GM12878 (cell line): ENCODE results near the gene CDSN. TPM values are rescaled to one million over a fixed set of nuclear protein-coding genes. Genes with fewer than 3 reads are reported as not detected.

ENCODE experiments used
- ATAC-seq: fragments of 200-7000 bp; cut with Tn5 transposase; 3 replicates; pipeline ENCODE4 v1.9.1; 2020; ENCODE audit warnings: mild to moderate bottlenecking, moderate library complexity
- BruUV-seq: library from RNA; stranded (reverse); fragments of 400-500 nt; replicated peaks from 2 replicates; lab custom pipeline; 2021; lab: Mats Ljungman, UMichigan
- CTCF ChIA-PET: fragments of 300-600 bp; sonication (Branson Sonifier 250); formaldehyde crosslinking; extraction: SDS; loops from one replicate; lab custom pipeline; 2021; ENCODE audit warnings: inconsistent platforms; lab: Yijun Ruan, JAX
- POLR2A ChIA-PET: fragments of 350-600 bp; formaldehyde crosslinking; extraction: SDS; loops from one replicate; lab custom pipeline; 2021; ENCODE audit warnings: inconsistent platforms; lab: Charles Lee
- RAD21 ChIA-PET: fragments of 300-600 bp; sonication (Branson Sonifier 250); formaldehyde crosslinking; loops from one replicate; lab custom pipeline; 2023; ENCODE audit warnings: antibody characterized with exemption; ENCODE audit not compliant: unreplicated experiment; lab: Charles Lee
- SMC1A ChIA-PET: fragments of 300-600 bp; sonication (Branson Sonifier 250); formaldehyde crosslinking; loops from one replicate; lab custom pipeline; 2023; ENCODE audit not compliant: unreplicated experiment, uncharacterized antibody; lab: Charles Lee
- DNase-seq: peaks from one replicate; pipeline ENCODE4 v3.0.0-alpha.2; 2011; ENCODE audit warnings: low read depth, low spot score
- FAIRE-seq: peaks from 3 replicates; lab custom pipeline; 2011; peaks lifted over from hg19 to GRCh38; lab: Jason Lieb, UNC
- H2AFZ ChIP-seq: 2 replicates; pipeline ENCODE4 v1.6.0; 2011; ENCODE audit warnings: low read depth, low read length, control low read depth; ENCODE audit not compliant: control insufficient read depth
- H3K27ac ChIP-seq: 2 replicates; pipeline ENCODE4 v1.5.1; 2011; ENCODE audit warnings: control low read depth; ENCODE audit not compliant: control insufficient read depth, insufficient read depth
- H3K27me3 ChIP-seq, 2 experiments: replicated peaks in 1 of 2; 2 replicates each; pipeline versions ENCODE4 v1.6.0 to v1.6.1; 2011; ENCODE audit warnings: low read length in 1 of 2; ENCODE audit not compliant: control insufficient read depth in 2 of 2, insufficient read depth in 2 of 2
- H3K36me3 ChIP-seq, 2 experiments: 2 replicates each; pipeline ENCODE4 v1.5.1; 2011; ENCODE audit warnings: low read length in 1 of 2; ENCODE audit not compliant: control insufficient read depth in 2 of 2, insufficient read depth in 2 of 2
- H3K4me1 ChIP-seq: 2 replicates; pipeline ENCODE4 v1.6.1; 2011; ENCODE audit warnings: mild to moderate bottlenecking, low read length, moderate library complexity, mixed read lengths; ENCODE audit not compliant: control insufficient read depth, insufficient read depth
- H3K4me2 ChIP-seq: 2 replicates; pipeline ENCODE4 v1.6.0; 2011; ENCODE audit warnings: control low read depth; ENCODE audit not compliant: control insufficient read depth, insufficient read depth
- H3K4me3 ChIP-seq: fragments of 200-600 bp; sonication (generic); 2 replicates; pipeline ENCODE4 v1.5.1; 2016
- H3K79me2 ChIP-seq: 2 replicates; pipeline ENCODE4 v1.6.0; 2011; ENCODE audit warnings: low read length; ENCODE audit not compliant: control insufficient read depth, insufficient read depth
- H3K9ac ChIP-seq: 2 replicates; pipeline ENCODE4 v1.8.0; 2011; ENCODE audit warnings: low read length, control low read depth, mixed read lengths; ENCODE audit not compliant: control insufficient read depth, insufficient read depth
- H3K9me3 ChIP-seq: replicated peaks from 3 replicates; pipeline ENCODE4 v1.5.1; 2011; ENCODE audit warnings: mild to moderate bottlenecking, low read length; ENCODE audit not compliant: control insufficient read depth, insufficient read depth
- H4K20me1 ChIP-seq: 2 replicates; pipeline ENCODE4 v1.6.0; 2011; ENCODE audit not compliant: control insufficient read depth, insufficient read depth
- MTA3 ChIP-seq: IDR thresholded peaks from 2 replicates; pipeline ENCODE4 v1.6.1; 2012; ENCODE audit warnings: low read length, inconsistent platforms, borderline replicate concordance
- NBN ChIP-seq: fragments of 450-650 bp; IDR thresholded peaks from 2 replicates; pipeline ENCODE4 v1.6.1; 2016
- POLR2AphosphoS5 ChIP-seq: IDR thresholded peaks from 2 replicates; pipeline ENCODE4 v1.6.1; 2011; ENCODE audit warnings: mild to moderate bottlenecking, low read length, inconsistent platforms
- SUPT20H ChIP-seq: IDR thresholded peaks from 2 replicates; pipeline ENCODE4 v1.6.1; 2011; ENCODE audit warnings: low read depth, mild to moderate bottlenecking, low read length, moderate library complexity, borderline replicate concordance; ENCODE audit not compliant: control insufficient read depth
- ZNF24 ChIP-seq: fragments of 450-650 bp; IDR thresholded peaks from 2 replicates; pipeline ENCODE4 v1.6.1; 2017; ENCODE audit warnings: antibody characterized with exemption, mild to moderate bottlenecking
- WGBS: methylation state at CpG from one replicate; pipeline ENCODE4 v1.1.6; 2016; ENCODE audit warnings: low lambda C conversion rate; ENCODE audit not compliant: insufficient replicate concordance, insufficient coverage; ENCODE audit errors: missing lambda C conversion rate; 5-methylcytosine and 5-hydroxymethylcytosine counted together
- in situ Hi-C: fragments of 300-500 bp; cut with MboI; formaldehyde crosslinking; loops from 9 replicates; pipeline ENCODE4 v1.14.3; 2018; ENCODE audit warnings: mixed read lengths
- intact Hi-C: fragments of 100-400 bp; cut with micrococcal nuclease; formaldehyde crosslinking; loops from one replicate; pipeline ENCODE4 v1.14.2; 2022; ENCODE audit not compliant: unreplicated experiment
- polyA plus RNA-seq, 11 experiments: library from polyadenylated mRNA; depleted of rRNA in 4 of 11; unstranded in 6 of 11; stranded (reverse) in 5 of 11; fragments of >200 nt; fragmentation: Nextera tagmentation in 4 of 11; fragmentation: Illumina TruSeq in 1 of 11; extraction: Ambion mirVana in 4 of 11; extraction: Trizol in 1 of 11; gene quantifications; 1 replicate in 1 of 11; 2 replicates in 10 of 11; pipeline versions ENCODE4 v1.2.1 to v1.2.3, GENCODE V29; 2011 to 2016; ENCODE audit warnings: inconsistent platforms in 2 of 11, missing spikeins in 2 of 11, low read depth in 1 of 11
- total RNA-seq, 4 experiments: library from RNA; depleted of rRNA in 3 of 4; stranded (reverse); fragments of >200 nt in 3 of 4; fragmentation: Illumina TruSeq in 1 of 4; extraction: Trizol in 1 of 4; gene quantifications; 2 replicates each; pipeline versions ENCODE4 v1.2.1 to v1.2.3, GENCODE V29; 2013 to 2021
- TF ChIP-seq, protein P1 (sequence below): fragments of 450-650 bp; formaldehyde crosslinking; IDR thresholded peaks from 2 replicates; pipeline ENCODE4 v1.4.0; 2022; ENCODE audit warnings: mild to moderate bottlenecking, moderate library complexity
- TF ChIP-seq, protein P2 (sequence below): fragments of 450-650 bp; formaldehyde crosslinking; IDR thresholded peaks from 2 replicates; pipeline ENCODE4 v1.5.0; 2022; ENCODE audit warnings: mild to moderate bottlenecking, missing genetic modification characterization
- TF ChIP-seq, protein P3 (sequence below): fragments of 450-650 bp; conservative IDR thresholded peaks from 2 replicates; pipeline ENCODE4 v1.6.1; 2017; ENCODE audit warnings: mild to moderate bottlenecking, moderate library complexity
- TF ChIP-seq, protein P4 (sequence below): IDR thresholded peaks from 2 replicates; pipeline ENCODE4 v1.6.1; 2012; ENCODE audit warnings: low read depth, low read length, improper control_type of control experiment

The CDSN gene
- total and polyA plus RNA-seq, 10 of the 15 experiments (the other 5 are each of a cell fraction or from before 2014, with no cell fraction given): 0.01 TPM; not detected in 9

DNA sequence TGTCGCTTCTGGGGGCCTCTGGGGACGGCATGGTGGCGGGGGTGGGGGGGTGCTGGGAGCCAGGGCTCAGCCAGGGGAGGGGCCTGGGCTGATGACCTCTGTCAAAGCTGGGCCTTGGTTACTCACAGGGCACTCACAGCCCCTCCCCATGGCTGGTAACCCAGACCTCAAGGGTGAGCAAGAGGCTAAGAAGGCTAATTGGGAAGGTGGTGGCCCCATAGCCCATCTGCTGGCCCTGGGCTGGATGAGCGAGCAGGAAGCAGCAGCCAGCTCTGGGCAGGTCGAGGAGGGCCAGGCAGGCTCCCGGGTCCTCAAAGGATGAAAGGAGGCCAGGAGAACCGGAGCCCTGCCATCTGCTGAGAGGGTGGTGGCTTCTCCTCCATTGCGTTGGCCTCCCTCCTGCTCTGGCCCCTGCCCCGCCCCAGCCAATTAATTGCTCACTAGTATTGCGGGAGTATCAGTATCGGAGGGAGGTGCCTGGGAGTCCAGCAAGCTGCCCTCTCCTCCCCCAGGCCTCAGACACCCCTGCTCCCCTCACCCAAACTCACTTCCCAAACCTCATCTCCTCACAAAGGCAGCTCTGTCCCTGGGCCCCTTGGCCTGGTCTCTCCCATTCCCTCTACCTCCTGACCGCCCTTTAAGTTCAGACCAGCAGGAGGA, 1.0 kb upstream of the CDSN start (continued):
- TF ChIP-seq NBN (no peak), ZNF24 (no peak), MTA3 (no peak), POLR2AphosphoS5 (no peak)

DNA sequence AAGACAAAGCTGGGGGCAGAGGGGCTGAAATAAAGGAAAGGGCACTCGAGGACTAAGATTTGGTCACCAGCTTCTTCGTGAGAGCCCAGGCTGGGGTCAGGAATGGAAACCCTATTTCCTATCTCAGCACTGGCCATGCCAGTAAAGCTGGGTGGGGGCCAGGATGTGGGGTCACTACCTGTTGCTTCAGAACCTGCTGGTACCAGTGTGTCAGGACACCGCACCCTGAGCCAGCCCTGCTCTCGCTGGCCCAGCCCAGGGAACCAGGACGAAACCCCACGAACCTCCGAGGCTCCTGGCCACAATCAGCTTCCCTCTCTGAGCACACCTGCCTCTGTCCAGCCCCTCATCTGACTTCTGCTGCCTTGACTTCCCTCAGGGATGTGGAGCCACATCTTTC, 2.1 kb downstream of the CDSN start:
- Histone ChIP-seq H2AFZ (no peak overlapping the region), H3K4me3 (no peak overlapping the region), H4K20me1 (no peaks in the 10 kb centered on the region), H3K36me3 (no peaks in the 10 kb centered on the region), H3K9ac (no peak overlapping the region), H3K27ac (no peak overlapping the region), H3K79me2 (no peaks in the 10 kb centered on the region), H3K9me3 (no peaks in the 10 kb centered on the region), H3K4me1 (no peaks in the 10 kb centered on the region), H3K4me2 (no peak overlapping the region), H3K27me3 (peaks cover 3% of the 10 kb centered on the region in 2 experiments; a peak in 3 of 4 replicates)
- ATAC-seq: no peak
- in situ Hi-C loops (no loop called here), intact Hi-C loops (no loop called here)
- ChIA-PET POLR2A (interaction anchor here (0.6 kb wide), 1 partner anchor 614 kb away, joined by 3 read pairs; no protein-coding TSS in a partner anchor), CTCF (interaction anchor here (0.6 to 2.7 kb wide), 2 partner anchors 9 to 84 kb away, joined by 4 to 9 read pairs; no protein-coding TSS in a partner anchor), RAD21 (interaction anchor here (0.6 kb wide), 1 partner anchor 16 kb away, joined by 4 read pairs; no protein-coding TSS in a partner anchor), SMC1A (interaction anchor here (1.0 kb wide), 1 partner anchor 9 kb away, joined by 3 read pairs; no protein-coding TSS in a partner anchor)
- BruUV-seq: no TSS peak
- DNase-seq: no peak
- FAIRE-seq: no peak
- WGBS: 5% methylated on average over 7 of the region's 7 CpGs
- TF ChIP-seq, protein P1, sequence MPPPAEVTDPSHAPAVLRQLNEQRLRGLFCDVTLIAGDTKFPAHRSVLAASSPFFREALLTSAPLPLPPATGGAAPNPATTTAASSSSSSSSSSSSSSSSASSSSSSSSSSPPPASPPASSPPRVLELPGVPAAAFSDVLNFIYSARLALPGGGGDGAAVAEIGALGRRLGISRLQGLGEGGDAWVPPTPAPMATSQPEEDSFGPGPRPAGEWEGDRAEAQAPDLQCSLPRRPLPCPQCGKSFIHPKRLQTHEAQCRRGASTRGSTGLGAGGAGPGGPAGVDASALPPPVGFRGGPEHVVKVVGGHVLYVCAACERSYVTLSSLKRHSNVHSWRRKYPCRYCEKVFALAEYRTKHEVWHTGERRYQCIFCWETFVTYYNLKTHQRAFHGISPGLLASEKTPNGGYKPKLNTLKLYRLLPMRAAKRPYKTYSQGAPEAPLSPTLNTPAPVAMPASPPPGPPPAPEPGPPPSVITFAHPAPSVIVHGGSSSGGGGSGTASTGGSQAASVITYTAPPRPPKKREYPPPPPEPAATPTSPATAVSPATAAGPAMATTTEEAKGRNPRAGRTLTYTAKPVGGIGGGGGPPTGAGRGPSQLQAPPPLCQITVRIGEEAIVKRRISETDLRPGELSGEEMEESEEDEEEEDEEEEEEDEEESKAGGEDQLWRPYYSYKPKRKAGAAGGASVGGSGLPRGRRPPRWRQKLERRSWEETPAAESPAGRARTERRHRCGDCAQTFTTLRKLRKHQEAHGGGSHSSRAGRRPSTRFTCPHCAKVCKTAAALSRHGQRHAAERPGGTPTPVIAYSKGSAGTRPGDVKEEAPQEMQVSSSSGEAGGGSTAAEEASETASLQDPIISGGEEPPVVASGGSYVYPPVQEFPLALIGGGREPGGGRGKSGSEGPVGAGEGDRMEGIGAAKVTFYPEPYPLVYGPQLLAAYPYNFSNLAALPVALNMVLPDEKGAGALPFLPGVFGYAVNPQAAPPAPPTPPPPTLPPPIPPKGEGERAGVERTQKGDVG: no peak
- TF ChIP-seq ZNF24: no peak
- TF ChIP-seq, protein P2, sequence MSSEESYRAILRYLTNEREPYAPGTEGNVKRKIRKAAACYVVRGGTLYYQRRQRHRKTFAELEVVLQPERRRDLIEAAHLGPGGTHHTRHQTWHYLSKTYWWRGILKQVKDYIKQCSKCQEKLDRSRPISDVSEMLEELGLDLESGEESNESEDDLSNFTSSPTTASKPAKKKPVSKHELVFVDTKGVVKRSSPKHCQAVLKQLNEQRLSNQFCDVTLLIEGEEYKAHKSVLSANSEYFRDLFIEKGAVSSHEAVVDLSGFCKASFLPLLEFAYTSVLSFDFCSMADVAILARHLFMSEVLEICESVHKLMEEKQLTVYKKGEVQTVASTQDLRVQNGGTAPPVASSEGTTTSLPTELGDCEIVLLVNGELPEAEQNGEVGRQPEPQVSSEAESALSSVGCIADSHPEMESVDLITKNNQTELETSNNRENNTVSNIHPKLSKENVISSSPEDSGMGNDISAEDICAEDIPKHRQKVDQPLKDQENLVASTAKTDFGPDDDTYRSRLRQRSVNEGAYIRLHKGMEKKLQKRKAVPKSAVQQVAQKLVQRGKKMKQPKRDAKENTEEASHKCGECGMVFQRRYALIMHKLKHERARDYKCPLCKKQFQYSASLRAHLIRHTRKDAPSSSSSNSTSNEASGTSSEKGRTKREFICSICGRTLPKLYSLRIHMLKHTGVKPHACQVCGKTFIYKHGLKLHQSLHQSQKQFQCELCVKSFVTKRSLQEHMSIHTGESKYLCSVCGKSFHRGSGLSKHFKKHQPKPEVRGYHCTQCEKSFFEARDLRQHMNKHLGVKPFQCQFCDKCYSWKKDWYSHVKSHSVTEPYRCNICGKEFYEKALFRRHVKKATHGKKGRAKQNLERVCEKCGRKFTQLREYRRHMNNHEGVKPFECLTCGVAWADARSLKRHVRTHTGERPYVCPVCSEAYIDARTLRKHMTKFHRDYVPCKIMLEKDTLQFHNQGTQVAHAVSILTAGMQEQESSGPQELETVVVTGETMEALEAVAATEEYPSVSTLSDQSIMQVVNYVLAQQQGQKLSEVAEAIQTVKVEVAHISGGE (CRISPR knock-in tag): no peak
- TF ChIP-seq, protein P3, sequence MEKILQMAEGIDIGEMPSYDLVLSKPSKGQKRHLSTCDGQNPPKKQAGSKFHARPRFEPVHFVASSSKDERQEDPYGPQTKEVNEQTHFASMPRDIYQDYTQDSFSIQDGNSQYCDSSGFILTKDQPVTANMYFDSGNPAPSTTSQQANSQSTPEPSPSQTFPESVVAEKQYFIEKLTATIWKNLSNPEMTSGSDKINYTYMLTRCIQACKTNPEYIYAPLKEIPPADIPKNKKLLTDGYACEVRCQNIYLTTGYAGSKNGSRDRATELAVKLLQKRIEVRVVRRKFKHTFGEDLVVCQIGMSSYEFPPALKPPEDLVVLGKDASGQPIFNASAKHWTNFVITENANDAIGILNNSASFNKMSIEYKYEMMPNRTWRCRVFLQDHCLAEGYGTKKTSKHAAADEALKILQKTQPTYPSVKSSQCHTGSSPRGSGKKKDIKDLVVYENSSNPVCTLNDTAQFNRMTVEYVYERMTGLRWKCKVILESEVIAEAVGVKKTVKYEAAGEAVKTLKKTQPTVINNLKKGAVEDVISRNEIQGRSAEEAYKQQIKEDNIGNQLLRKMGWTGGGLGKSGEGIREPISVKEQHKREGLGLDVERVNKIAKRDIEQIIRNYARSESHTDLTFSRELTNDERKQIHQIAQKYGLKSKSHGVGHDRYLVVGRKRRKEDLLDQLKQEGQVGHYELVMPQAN: no peak
- no peak for TF ChIP-seq POLR2AphosphoS5
- TF ChIP-seq, protein P4, sequence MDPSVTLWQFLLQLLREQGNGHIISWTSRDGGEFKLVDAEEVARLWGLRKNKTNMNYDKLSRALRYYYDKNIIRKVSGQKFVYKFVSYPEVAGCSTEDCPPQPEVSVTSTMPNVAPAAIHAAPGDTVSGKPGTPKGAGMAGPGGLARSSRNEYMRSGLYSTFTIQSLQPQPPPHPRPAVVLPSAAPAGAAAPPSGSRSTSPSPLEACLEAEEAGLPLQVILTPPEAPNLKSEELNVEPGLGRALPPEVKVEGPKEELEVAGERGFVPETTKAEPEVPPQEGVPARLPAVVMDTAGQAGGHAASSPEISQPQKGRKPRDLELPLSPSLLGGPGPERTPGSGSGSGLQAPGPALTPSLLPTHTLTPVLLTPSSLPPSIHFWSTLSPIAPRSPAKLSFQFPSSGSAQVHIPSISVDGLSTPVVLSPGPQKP: no peak
- TF ChIP-seq SUPT20H: no peak
